H1 (cell line): ENCODE data around the gene DHRS12. TPM values are rescaled to one million over a fixed set of nuclear protein-coding genes. Genes with fewer than 3 reads are reported as not detected.

Experiments
- CTCF ChIA-PET: fragments of 300-600 bp; sonication (Branson Sonifier 250); formaldehyde crosslinking; loops from one replicate; lab custom pipeline; 2021; ENCODE audit not compliant: partially characterized antibody; lab: Charles Lee
- POLR2A ChIA-PET: fragments of 300-600 bp; sonication (Branson Sonifier 250); formaldehyde crosslinking; loops from one replicate; lab custom pipeline; 2021; ENCODE audit warnings: inconsistent platforms; ENCODE audit not compliant: partially characterized antibody; lab: Charles Lee
- DNase-seq, 2 experiments: peaks; one replicate each; pipeline versions ENCODE4 v3.0.0 to v3.0.0-alpha.2; 2010 to 2022; ENCODE audit warnings: low spot score in 2 of 2, low read depth in 1 of 2, mixed read lengths in 1 of 2
- FAIRE-seq: peaks from 2 replicates; lab custom pipeline; 2011; peaks lifted over from hg19 to GRCh38; lab: Jason Lieb, UNC
- H2AFZ ChIP-seq: 2 replicates; pipeline ENCODE4 v1.8.1; 2012; ENCODE audit warnings: low read length, inconsistent platforms
- H2AK5ac ChIP-seq: 2 replicates; pipeline ENCODE4 v1.6.1; 2013; ENCODE audit warnings: low read depth, low read length
- H2BK120ac ChIP-seq: replicated peaks from 2 replicates; pipeline ENCODE3; 2013; ENCODE audit warnings: low read depth, low read length, inconsistent platforms
- H2BK12ac ChIP-seq: 2 replicates; pipeline ENCODE4 v1.6.1; 2013; ENCODE audit warnings: low read depth, low read length
- H2BK15ac ChIP-seq: 2 replicates; pipeline ENCODE4 v1.6.1; 2013; ENCODE audit warnings: low read length
- H2BK20ac ChIP-seq: 2 replicates; pipeline ENCODE4 v1.6.1; 2013; ENCODE audit warnings: low read length
- H2BK5ac ChIP-seq: 2 replicates; pipeline ENCODE4 v1.6.1; 2013; ENCODE audit warnings: low read depth, low read length
- H3K14ac ChIP-seq: 2 replicates; pipeline ENCODE4 v1.6.1; 2013; ENCODE audit warnings: inconsistent platforms; ENCODE audit not compliant: insufficient read length
- H3K18ac ChIP-seq: 2 replicates; pipeline ENCODE4 v1.6.1; 2013; ENCODE audit warnings: low read length; ENCODE audit errors: extremely low read depth
- H3K23ac ChIP-seq: 2 replicates; pipeline ENCODE4 v1.6.1; 2013; ENCODE audit warnings: inconsistent platforms; ENCODE audit not compliant: insufficient read length
- H3K23me2 ChIP-seq: 2 replicates; pipeline ENCODE4 v1.6.1; 2013; ENCODE audit warnings: low read depth, low read length
- H3K27ac ChIP-seq: 2 replicates; pipeline ENCODE4 v1.6.1; 2011; ENCODE audit warnings: low read depth, low read length, inconsistent platforms
- H3K27me3 ChIP-seq, 4 experiments: replicated peaks in 1 of 4; 1 replicate in 1 of 4; 2 replicates in 3 of 4; pipeline versions ENCODE4 v1.6.1 to v1.8.1; 2011 to 2013; ENCODE audit warnings: low read length in 3 of 4, mild to moderate bottlenecking in 3 of 4, inconsistent platforms in 2 of 4, mixed read lengths in 2 of 4, moderate library complexity in 1 of 4; ENCODE audit not compliant: control insufficient read depth in 3 of 4, insufficient read depth in 3 of 4; ENCODE audit errors: extremely low read depth in 1 of 4
- H3K36me3 ChIP-seq, 4 experiments: 2 replicates each; pipeline versions ENCODE4 v1.6.1 to v1.8.1; 2011 to 2013; ENCODE audit warnings: mild to moderate bottlenecking in 4 of 4, low read length in 3 of 4, moderate library complexity in 2 of 4, control low read depth in 1 of 4, inconsistent platforms in 1 of 4; ENCODE audit not compliant: insufficient read depth in 4 of 4, control insufficient read depth in 2 of 4
- H3K4ac ChIP-seq: replicated peaks from 2 replicates; pipeline ENCODE3; 2013; ENCODE audit warnings: low read length, low read depth, mixed read lengths, inconsistent platforms; ENCODE audit not compliant: insufficient read length
- H3K4me1 ChIP-seq, 4 experiments: replicated peaks in 1 of 4; 1 replicate in 1 of 4; 2 replicates in 3 of 4; pipeline versions ENCODE4 v1.6.1 to v1.8.1; 2011 to 2013; ENCODE audit warnings: low read length in 3 of 4, inconsistent platforms in 2 of 4, mixed read lengths in 1 of 4; ENCODE audit not compliant: insufficient read depth in 4 of 4, control insufficient read depth in 3 of 4
- H3K4me2 ChIP-seq, 2 experiments: 2 replicates each; pipeline versions ENCODE4 v1.6.1 to v1.8.1; 2011 to 2013; ENCODE audit warnings: low read depth in 2 of 2, low read length in 2 of 2, control low read depth in 1 of 2, inconsistent platforms in 1 of 2, mild to moderate bottlenecking in 1 of 2; ENCODE audit not compliant: insufficient read depth in 1 of 2
- H3K4me3 ChIP-seq, 4 experiments: fragments of 200-600, 300-600 bp in 1 of 4; sonication (generic), shearing (Covaris generic), sonication (Bioruptor Twin) in 1 of 4; 2 replicates each; pipeline versions ENCODE4 v1.5.1 to v1.8.1; 2011 to 2016; ENCODE audit warnings: low read length in 4 of 4, low read depth in 3 of 4, control low read depth in 2 of 4, inconsistent platforms in 2 of 4, mild to moderate bottlenecking in 2 of 4, mixed read lengths in 1 of 4, moderate library complexity in 1 of 4; ENCODE audit not compliant: insufficient read depth in 2 of 4; ENCODE audit errors: extremely low read depth in 1 of 4
- H3K56ac ChIP-seq: replicated peaks from 2 replicates; pipeline ENCODE3; 2013; ENCODE audit warnings: low read depth, mild to moderate bottlenecking, mixed read lengths, low read length, inconsistent platforms; ENCODE audit not compliant: insufficient read length
- H3K79me1 ChIP-seq: 2 replicates; pipeline ENCODE4 v1.6.1; 2013; ENCODE audit warnings: low read depth, low read length, control low read depth
- H3K79me2 ChIP-seq, 2 experiments: 2 replicates each; pipeline versions ENCODE4 v1.6.1 to v1.8.1; 2012 to 2013; ENCODE audit warnings: low read length in 2 of 2, mild to moderate bottlenecking in 2 of 2, inconsistent platforms in 1 of 2; ENCODE audit not compliant: insufficient read depth in 2 of 2, control insufficient read depth in 1 of 2
- H3K9ac ChIP-seq, 4 experiments: replicated peaks in 1 of 4; 1 replicate in 1 of 4; 2 replicates in 3 of 4; pipeline versions ENCODE4 v1.6.1 to v1.8.1; 2011 to 2013; ENCODE audit warnings: low read depth in 3 of 4, low read length in 3 of 4, control low read depth in 2 of 4, mild to moderate bottlenecking in 2 of 4, moderate library complexity in 2 of 4, inconsistent platforms in 1 of 4; ENCODE audit errors: extremely low read depth in 1 of 4
- H3K9me3 ChIP-seq, 2 experiments: 2 replicates each; pipeline versions ENCODE4 v1.6.1 to v1.8.1; 2012 to 2013; ENCODE audit warnings: mild to moderate bottlenecking in 2 of 2, moderate library complexity in 2 of 2, control low read depth in 1 of 2, inconsistent platforms in 1 of 2, low read depth in 1 of 2, low read length in 1 of 2, mixed read lengths in 1 of 2; ENCODE audit not compliant: insufficient read depth in 2 of 2
- H4K20me1 ChIP-seq, 2 experiments: replicated peaks in 1 of 2; 2 replicates each; pipeline versions ENCODE3 to v1.8.1; 2011 to 2013; ENCODE audit warnings: inconsistent platforms in 2 of 2, low read length in 2 of 2, mild to moderate bottlenecking in 1 of 2; ENCODE audit not compliant: insufficient read depth in 2 of 2, control insufficient read depth in 1 of 2
- H4K5ac ChIP-seq: 2 replicates; pipeline ENCODE4 v1.6.1; 2013; ENCODE audit warnings: low read length, low read depth, mixed read lengths, inconsistent platforms; ENCODE audit not compliant: insufficient read length
- H4K8ac ChIP-seq: 2 replicates; pipeline ENCODE4 v1.8.0; 2013; ENCODE audit warnings: mild to moderate bottlenecking, moderate library complexity, low read length, inconsistent platforms; ENCODE audit not compliant: insufficient read depth; ENCODE audit errors: extremely low read depth
- H4K91ac ChIP-seq: replicated peaks from 2 replicates; pipeline ENCODE3; 2013; ENCODE audit warnings: low read length, mixed read lengths, inconsistent platforms; ENCODE audit not compliant: insufficient read length
- BACH1 ChIP-seq: IDR thresholded peaks from 2 replicates; pipeline ENCODE4 v1.6.1; 2012; ENCODE audit warnings: low read length, improper control_type of control experiment
- CBX8 ChIP-seq: fragments of 300-800, 300-1000 bp; sonication (generic); IDR thresholded peaks from 2 replicates; pipeline ENCODE4 v1.7.1; 2016; ENCODE audit warnings: low read depth, low read length, borderline replicate concordance
- GABPA ChIP-seq: IDR thresholded peaks from 2 replicates; pipeline ENCODE4 v1.6.1; 2011; ENCODE audit warnings: mild to moderate bottlenecking, low read length, moderate library complexity, borderline replicate concordance; ENCODE audit not compliant: insufficient read depth
- KDM4A ChIP-seq: IDR thresholded peaks from one replicate; pipeline ENCODE4 v1.7.1; 2012; ENCODE audit warnings: low read depth, mild to moderate bottlenecking, moderate library complexity, low read length, inconsistent platforms; ENCODE audit not compliant: severe bottlenecking
- KDM5A ChIP-seq: fragments of 200-600 bp; IDR thresholded peaks from 2 replicates; pipeline ENCODE4 v1.7.1; 2012; ENCODE audit warnings: mild to moderate bottlenecking, low read length, inconsistent platforms, mixed read lengths
- NRF1 ChIP-seq: IDR thresholded peaks from 2 replicates; pipeline ENCODE4 v1.6.1; 2011; ENCODE audit warnings: mild to moderate bottlenecking, low read depth, low read length, improper control_type of control experiment
- RBBP5 ChIP-seq: IDR thresholded peaks from 2 replicates; pipeline ENCODE4 v1.7.1; 2012; ENCODE audit warnings: low read depth, mild to moderate bottlenecking, inconsistent platforms, low read length, moderate library complexity, borderline replicate concordance
- TAF1 ChIP-seq: IDR thresholded peaks from 2 replicates; pipeline ENCODE4 v1.6.1; 2011; ENCODE audit warnings: mild to moderate bottlenecking, low read depth, low read length
- WGBS, 2 experiments: shearing (Covaris generic) in 1 of 2; methylation state at CpG; one replicate each; pipeline versions ENCODE4 v1.1.6 to v1.1.7; 2013 to 2015; ENCODE audit warnings: low lambda C conversion rate in 2 of 2, mixed read lengths in 2 of 2, inconsistent platforms in 1 of 2, low coverage in 1 of 2, missing lambda C conversion rate in 1 of 2; ENCODE audit not compliant: insufficient replicate concordance in 2 of 2, insufficient coverage in 1 of 2, insufficient read length in 1 of 2; ENCODE audit errors: extremely low coverage in 1 of 2, missing lambda C conversion rate in 1 of 2; 5-methylcytosine and 5-hydroxymethylcytosine counted together
- polyA plus RNA-seq, 7 experiments: library from polyadenylated mRNA; depleted of rRNA in 3 of 7; stranded (reverse) in 5 of 7; unstranded in 2 of 7; fragments of >200 nt in 5 of 7; fragments of 200-250 nt in 2 of 7; gene quantifications; 1 replicate in 5 of 7; 2 replicates in 1 of 7; 4 replicates in 1 of 7; pipeline versions ENCODE4 v1.2.1 to v1.2.3, GENCODE V29; 2011 to 2013; ENCODE audit warnings: missing spikeins in 2 of 7, mixed read lengths in 2 of 7
- total RNA-seq: library from RNA; stranded (reverse); fragmentation: NEBNext Ultra II Directional; extraction: Animal tissue kit (Norgen Biotek cat#: 25700); gene quantifications from 2 replicates; pipeline ENCODE4 v1.2.1, GENCODE V29; 2021
- TF ChIP-seq, protein P1 (sequence below): IDR thresholded peaks from 2 replicates; pipeline ENCODE4 v1.6.1; 2011; ENCODE audit warnings: low read length, improper control_type of control experiment

Gene DHRS12
- total and polyA plus RNA-seq, 2 of the 8 experiments (the other 6 are each of a cell fraction or from before 2014, with no cell fraction given): 8.7 TPM

DNA sequence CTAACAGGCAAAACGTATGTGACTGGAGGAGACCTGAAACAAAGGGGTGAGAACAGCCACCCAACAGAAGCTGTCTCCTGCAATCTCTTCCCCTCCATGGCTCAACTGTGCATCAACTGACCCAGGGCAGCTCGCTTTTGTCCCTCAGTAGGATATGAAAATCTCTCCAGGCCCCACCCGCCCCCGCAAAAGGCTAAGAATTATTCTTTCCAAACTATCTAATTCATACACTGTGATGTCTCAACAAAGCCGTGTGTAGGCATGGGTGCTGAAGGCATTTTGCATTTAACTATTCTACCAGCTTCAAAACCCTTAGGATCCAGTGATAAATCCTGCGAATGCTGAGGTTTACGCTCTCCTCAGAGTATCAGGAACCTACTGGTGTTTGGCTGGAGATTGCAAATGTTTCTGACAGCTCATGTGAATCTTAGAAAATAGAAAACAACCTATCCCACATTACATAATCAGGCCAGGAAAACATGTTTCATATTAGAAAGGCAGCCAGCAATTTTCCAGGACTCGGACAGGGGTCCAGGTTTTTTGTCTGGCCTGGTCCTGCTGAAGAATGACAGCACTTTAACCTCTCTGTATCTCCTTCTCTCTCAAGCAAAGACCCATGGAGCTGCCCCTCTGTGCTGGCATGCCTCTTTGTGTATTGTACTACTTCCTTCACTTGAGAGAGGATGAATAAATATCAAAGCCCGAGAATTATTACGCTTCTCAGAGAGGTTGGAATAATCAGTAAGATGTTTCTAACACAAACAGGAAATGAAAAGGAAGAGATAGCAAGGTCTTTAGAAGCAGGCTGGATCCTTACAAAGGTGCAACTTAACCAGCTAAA lies 17.3 kb downstream of the DHRS12 start:
- Histone ChIP-seq H3K79me1 (no peaks in the 10 kb centered on the region), H3K4me3 (no peak overlapping the region), H3K56ac (no peak overlapping the region), H3K4me2 (no peak overlapping the region), H2BK15ac (no peak overlapping the region), H3K27ac (no peak overlapping the region), H3K14ac (no peak overlapping the region), H3K23me2 (no peaks in the 10 kb centered on the region), H4K5ac (no peak overlapping the region), H3K27me3 (no peaks in the 10 kb centered on the region; a peak in 1 of 7 replicates), H3K23ac (no peak overlapping the region), H2BK20ac (no peak overlapping the region), H3K4me1 (peaks cover 0 to 4% (median 0%) of the 10 kb centered on the region in 4 experiments; a peak in 1 of 7 replicates), H2AK5ac (no peak overlapping the region), H3K79me2 (no peaks in the 10 kb centered on the region), H3K9ac (no peak overlapping the region), H2BK120ac (no peak overlapping the region), H3K4ac (no peak overlapping the region), H4K20me1 (no peaks in the 10 kb centered on the region), H4K91ac (no peak overlapping the region), H4K8ac (no peak overlapping the region), H3K9me3 (no peaks in the 10 kb centered on the region), H3K36me3 (no peaks in the 10 kb centered on the region), H2BK5ac (no peak overlapping the region), H2AFZ (no peak overlapping the region), H2BK12ac (no peak overlapping the region), H3K18ac (no peak overlapping the region)
- TF ChIP-seq RBBP5 (no peak), NRF1 (no peak), TAF1 (no peak), GABPA (no peak), CBX8 (no peak), KDM5A (no peak), KDM4A (no peak), BACH1 (no peak)
- TF ChIP-seq, protein P1, sequence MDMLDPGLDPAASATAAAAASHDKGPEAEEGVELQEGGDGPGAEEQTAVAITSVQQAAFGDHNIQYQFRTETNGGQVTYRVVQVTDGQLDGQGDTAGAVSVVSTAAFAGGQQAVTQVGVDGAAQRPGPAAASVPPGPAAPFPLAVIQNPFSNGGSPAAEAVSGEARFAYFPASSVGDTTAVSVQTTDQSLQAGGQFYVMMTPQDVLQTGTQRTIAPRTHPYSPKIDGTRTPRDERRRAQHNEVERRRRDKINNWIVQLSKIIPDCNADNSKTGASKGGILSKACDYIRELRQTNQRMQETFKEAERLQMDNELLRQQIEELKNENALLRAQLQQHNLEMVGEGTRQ: no peak
- ChIA-PET CTCF (interaction anchor here (1.0 to 11.3 kb wide), 4 partner anchors 11 to 28 kb away, joined by 3 to 123 read pairs (median 6); no protein-coding TSS in a partner anchor), POLR2A (interaction anchor here (0.7 to 1.9 kb wide), 7 partner anchors 9 to 334 kb away, joined by 3 to 6 read pairs (median 3); partner anchors contain the start of genes ATP7B and INTS6)
- WGBS, 2 experiments: 87% methylated on average over 9 of the region's 10 CpGs; no CpG with 5 or more reads in 1 of the 2 experiments
- FAIRE-seq: no peak
- DNase-seq: no peak
